H1 (cell line): ENCODE measurements around the gene MBD5. TPM values are rescaled to one million over a fixed set of nuclear protein-coding genes. Genes with fewer than 3 reads are reported as not detected.

Source experiments
- CTCF ChIA-PET: fragments of 300-600 bp; sonication (Branson Sonifier 250); formaldehyde crosslinking; loops from one replicate; lab custom pipeline; 2021; ENCODE audit not compliant: partially characterized antibody; lab: Charles Lee
- POLR2A ChIA-PET: fragments of 300-600 bp; sonication (Branson Sonifier 250); formaldehyde crosslinking; loops from one replicate; lab custom pipeline; 2021; ENCODE audit warnings: inconsistent platforms; ENCODE audit not compliant: partially characterized antibody; lab: Charles Lee
- DNase-seq, 2 experiments: peaks; one replicate each; pipeline versions ENCODE4 v3.0.0 to v3.0.0-alpha.2; 2010 to 2022; ENCODE audit warnings: low spot score in 2 of 2, low read depth in 1 of 2, mixed read lengths in 1 of 2
- FAIRE-seq: peaks from 2 replicates; lab custom pipeline; 2011; peaks lifted over from hg19 to GRCh38; lab: Jason Lieb, UNC
- H2AFZ ChIP-seq: 2 replicates; pipeline ENCODE4 v1.8.1; 2012; ENCODE audit warnings: low read length, inconsistent platforms
- H2AK5ac ChIP-seq: 2 replicates; pipeline ENCODE4 v1.6.1; 2013; ENCODE audit warnings: low read depth, low read length
- H2BK120ac ChIP-seq: replicated peaks from 2 replicates; pipeline ENCODE3; 2013; ENCODE audit warnings: low read depth, low read length, inconsistent platforms
- H2BK12ac ChIP-seq: 2 replicates; pipeline ENCODE4 v1.6.1; 2013; ENCODE audit warnings: low read depth, low read length
- H2BK15ac ChIP-seq: 2 replicates; pipeline ENCODE4 v1.6.1; 2013; ENCODE audit warnings: low read length
- H2BK20ac ChIP-seq: 2 replicates; pipeline ENCODE4 v1.6.1; 2013; ENCODE audit warnings: low read length
- H2BK5ac ChIP-seq: 2 replicates; pipeline ENCODE4 v1.6.1; 2013; ENCODE audit warnings: low read depth, low read length
- H3K14ac ChIP-seq: 2 replicates; pipeline ENCODE4 v1.6.1; 2013; ENCODE audit warnings: inconsistent platforms; ENCODE audit not compliant: insufficient read length
- H3K18ac ChIP-seq: 2 replicates; pipeline ENCODE4 v1.6.1; 2013; ENCODE audit warnings: low read length; ENCODE audit errors: extremely low read depth
- H3K23ac ChIP-seq: 2 replicates; pipeline ENCODE4 v1.6.1; 2013; ENCODE audit warnings: inconsistent platforms; ENCODE audit not compliant: insufficient read length
- H3K23me2 ChIP-seq: 2 replicates; pipeline ENCODE4 v1.6.1; 2013; ENCODE audit warnings: low read depth, low read length
- H3K27ac ChIP-seq: 2 replicates; pipeline ENCODE4 v1.6.1; 2011; ENCODE audit warnings: low read depth, low read length, inconsistent platforms
- H3K27me3 ChIP-seq, 4 experiments: replicated peaks in 1 of 4; 1 replicate in 1 of 4; 2 replicates in 3 of 4; pipeline versions ENCODE4 v1.6.1 to v1.8.1; 2011 to 2013; ENCODE audit warnings: low read length in 3 of 4, mild to moderate bottlenecking in 3 of 4, inconsistent platforms in 2 of 4, mixed read lengths in 2 of 4, moderate library complexity in 1 of 4; ENCODE audit not compliant: control insufficient read depth in 3 of 4, insufficient read depth in 3 of 4; ENCODE audit errors: extremely low read depth in 1 of 4
- H3K36me3 ChIP-seq, 4 experiments: 2 replicates each; pipeline versions ENCODE4 v1.6.1 to v1.8.1; 2011 to 2013; ENCODE audit warnings: mild to moderate bottlenecking in 4 of 4, low read length in 3 of 4, moderate library complexity in 2 of 4, control low read depth in 1 of 4, inconsistent platforms in 1 of 4; ENCODE audit not compliant: insufficient read depth in 4 of 4, control insufficient read depth in 2 of 4
- H3K4ac ChIP-seq: replicated peaks from 2 replicates; pipeline ENCODE3; 2013; ENCODE audit warnings: low read length, low read depth, mixed read lengths, inconsistent platforms; ENCODE audit not compliant: insufficient read length
- H3K4me1 ChIP-seq, 4 experiments: replicated peaks in 1 of 4; 1 replicate in 1 of 4; 2 replicates in 3 of 4; pipeline versions ENCODE4 v1.6.1 to v1.8.1; 2011 to 2013; ENCODE audit warnings: low read length in 3 of 4, inconsistent platforms in 2 of 4, mixed read lengths in 1 of 4; ENCODE audit not compliant: insufficient read depth in 4 of 4, control insufficient read depth in 3 of 4
- H3K4me2 ChIP-seq, 2 experiments: 2 replicates each; pipeline versions ENCODE4 v1.6.1 to v1.8.1; 2011 to 2013; ENCODE audit warnings: low read depth in 2 of 2, low read length in 2 of 2, control low read depth in 1 of 2, inconsistent platforms in 1 of 2, mild to moderate bottlenecking in 1 of 2; ENCODE audit not compliant: insufficient read depth in 1 of 2
- H3K4me3 ChIP-seq, 4 experiments: fragments of 200-600, 300-600 bp in 1 of 4; sonication (generic), shearing (Covaris generic), sonication (Bioruptor Twin) in 1 of 4; 2 replicates each; pipeline versions ENCODE4 v1.5.1 to v1.8.1; 2011 to 2016; ENCODE audit warnings: low read length in 4 of 4, low read depth in 3 of 4, control low read depth in 2 of 4, inconsistent platforms in 2 of 4, mild to moderate bottlenecking in 2 of 4, mixed read lengths in 1 of 4, moderate library complexity in 1 of 4; ENCODE audit not compliant: insufficient read depth in 2 of 4; ENCODE audit errors: extremely low read depth in 1 of 4
- H3K56ac ChIP-seq: replicated peaks from 2 replicates; pipeline ENCODE3; 2013; ENCODE audit warnings: low read depth, mild to moderate bottlenecking, mixed read lengths, low read length, inconsistent platforms; ENCODE audit not compliant: insufficient read length
- H3K79me1 ChIP-seq: 2 replicates; pipeline ENCODE4 v1.6.1; 2013; ENCODE audit warnings: low read depth, low read length, control low read depth
- H3K79me2 ChIP-seq, 2 experiments: 2 replicates each; pipeline versions ENCODE4 v1.6.1 to v1.8.1; 2012 to 2013; ENCODE audit warnings: low read length in 2 of 2, mild to moderate bottlenecking in 2 of 2, inconsistent platforms in 1 of 2; ENCODE audit not compliant: insufficient read depth in 2 of 2, control insufficient read depth in 1 of 2
- H3K9ac ChIP-seq, 4 experiments: replicated peaks in 1 of 4; 1 replicate in 1 of 4; 2 replicates in 3 of 4; pipeline versions ENCODE4 v1.6.1 to v1.8.1; 2011 to 2013; ENCODE audit warnings: low read depth in 3 of 4, low read length in 3 of 4, control low read depth in 2 of 4, mild to moderate bottlenecking in 2 of 4, moderate library complexity in 2 of 4, inconsistent platforms in 1 of 4; ENCODE audit errors: extremely low read depth in 1 of 4
- H3K9me3 ChIP-seq, 2 experiments: 2 replicates each; pipeline versions ENCODE4 v1.6.1 to v1.8.1; 2012 to 2013; ENCODE audit warnings: mild to moderate bottlenecking in 2 of 2, moderate library complexity in 2 of 2, control low read depth in 1 of 2, inconsistent platforms in 1 of 2, low read depth in 1 of 2, low read length in 1 of 2, mixed read lengths in 1 of 2; ENCODE audit not compliant: insufficient read depth in 2 of 2
- H4K20me1 ChIP-seq, 2 experiments: replicated peaks in 1 of 2; 2 replicates each; pipeline versions ENCODE3 to v1.8.1; 2011 to 2013; ENCODE audit warnings: inconsistent platforms in 2 of 2, low read length in 2 of 2, mild to moderate bottlenecking in 1 of 2; ENCODE audit not compliant: insufficient read depth in 2 of 2, control insufficient read depth in 1 of 2
- H4K5ac ChIP-seq: 2 replicates; pipeline ENCODE4 v1.6.1; 2013; ENCODE audit warnings: low read length, low read depth, mixed read lengths, inconsistent platforms; ENCODE audit not compliant: insufficient read length
- H4K8ac ChIP-seq: 2 replicates; pipeline ENCODE4 v1.8.0; 2013; ENCODE audit warnings: mild to moderate bottlenecking, moderate library complexity, low read length, inconsistent platforms; ENCODE audit not compliant: insufficient read depth; ENCODE audit errors: extremely low read depth
- H4K91ac ChIP-seq: replicated peaks from 2 replicates; pipeline ENCODE3; 2013; ENCODE audit warnings: low read length, mixed read lengths, inconsistent platforms; ENCODE audit not compliant: insufficient read length
- CHD1 ChIP-seq: IDR thresholded peaks from 2 replicates; pipeline ENCODE4 v1.6.1; 2012; ENCODE audit warnings: low read depth, low read length, improper control_type of control experiment
- CREB1 ChIP-seq: IDR thresholded peaks from 2 replicates; pipeline ENCODE4 v1.6.1; 2012; ENCODE audit warnings: inconsistent platforms
- E2F6 ChIP-seq: IDR thresholded peaks from 2 replicates; pipeline ENCODE4 v1.6.1; 2012; ENCODE audit warnings: inconsistent platforms
- EGR1 ChIP-seq: IDR thresholded peaks from 2 replicates; pipeline ENCODE4 v1.6.1; 2011; ENCODE audit warnings: low read depth, low read length, borderline replicate concordance
- HDAC6 ChIP-seq: IDR thresholded peaks from one replicate; pipeline ENCODE4 v1.7.1; 2012; ENCODE audit warnings: low read depth, mild to moderate bottlenecking, inconsistent platforms, low read length, moderate library complexity
- JUND ChIP-seq: IDR thresholded peaks from 2 replicates; pipeline ENCODE4 v1.6.1; 2011; ENCODE audit warnings: mild to moderate bottlenecking, improper control_type of control experiment, low read length
- KDM1A ChIP-seq: fragments of 200-600, 300-600 bp; sonication (generic); IDR thresholded peaks from 2 replicates; pipeline ENCODE4 v1.7.1; 2016; ENCODE audit warnings: mild to moderate bottlenecking, low read length, borderline replicate concordance
- POLR2A ChIP-seq, 2 experiments: IDR thresholded peaks; 1 replicate in 1 of 2; 2 replicates in 1 of 2; pipeline ENCODE4 v1.6.1; 2011; ENCODE audit warnings: low read depth in 2 of 2, low read length in 2 of 2, mild to moderate bottlenecking in 2 of 2; ENCODE audit errors: control extremely low read depth in 1 of 2
- RAD21 ChIP-seq, 2 experiments: IDR thresholded peaks in 1 of 2; conservative IDR thresholded peaks in 1 of 2; 2 replicates each; pipeline ENCODE4 v1.6.1; 2011; ENCODE audit warnings: low read depth in 2 of 2, low read length in 2 of 2, improper control_type of control experiment in 1 of 2, inconsistent platforms in 1 of 2, mild to moderate bottlenecking in 1 of 2, moderate library complexity in 1 of 2
- RNF2 ChIP-seq: fragments of 200-900, 300-1000 bp; sonication (generic); IDR thresholded peaks from 2 replicates; pipeline ENCODE4 v1.7.1; 2016; ENCODE audit warnings: borderline replicate concordance, low read depth, mild to moderate bottlenecking, antibody characterized with exemption, low read length; ENCODE audit not compliant: poor library complexity, severe bottlenecking; ENCODE audit errors: missing control alignments
- SAP30 ChIP-seq: fragments of 300-600 bp; sonication (generic); IDR thresholded peaks from 2 replicates; pipeline ENCODE4 v1.7.1; 2012; ENCODE audit warnings: low read length, moderate library complexity, mild to moderate bottlenecking, inconsistent platforms; ENCODE audit not compliant: insufficient read depth, insufficient replicate concordance
- SUZ12 ChIP-seq: fragments of 200-600 bp; sonication (generic); IDR thresholded peaks from 2 replicates; pipeline ENCODE4 v1.6.1; 2012; ENCODE audit warnings: mild to moderate bottlenecking, inconsistent platforms, low read length, moderate library complexity, mixed read lengths
- TAF7 ChIP-seq: optimal IDR thresholded peaks from 2 replicates; pipeline ENCODE3; 2011; ENCODE audit warnings: low read depth, mild to moderate bottlenecking, inconsistent platforms, low read length, moderate library complexity, borderline replicate concordance
- YY1 ChIP-seq: IDR thresholded peaks from 2 replicates; pipeline ENCODE4 v1.6.1; 2011; ENCODE audit warnings: low read depth, mild to moderate bottlenecking, low read length
- WGBS, 2 experiments: shearing (Covaris generic) in 1 of 2; methylation state at CpG; one replicate each; pipeline versions ENCODE4 v1.1.6 to v1.1.7; 2013 to 2015; ENCODE audit warnings: low lambda C conversion rate in 2 of 2, mixed read lengths in 2 of 2, inconsistent platforms in 1 of 2, low coverage in 1 of 2, missing lambda C conversion rate in 1 of 2; ENCODE audit not compliant: insufficient replicate concordance in 2 of 2, insufficient coverage in 1 of 2, insufficient read length in 1 of 2; ENCODE audit errors: extremely low coverage in 1 of 2, missing lambda C conversion rate in 1 of 2; 5-methylcytosine and 5-hydroxymethylcytosine counted together
- polyA plus RNA-seq, 7 experiments: library from polyadenylated mRNA; depleted of rRNA in 3 of 7; stranded (reverse) in 5 of 7; unstranded in 2 of 7; fragments of >200 nt in 5 of 7; fragments of 200-250 nt in 2 of 7; gene quantifications; 1 replicate in 5 of 7; 2 replicates in 1 of 7; 4 replicates in 1 of 7; pipeline versions ENCODE4 v1.2.1 to v1.2.3, GENCODE V29; 2011 to 2013; ENCODE audit warnings: missing spikeins in 2 of 7, mixed read lengths in 2 of 7
- total RNA-seq: library from RNA; stranded (reverse); fragmentation: NEBNext Ultra II Directional; extraction: Animal tissue kit (Norgen Biotek cat#: 25700); gene quantifications from 2 replicates; pipeline ENCODE4 v1.2.1, GENCODE V29; 2021

MBD5 gene
- total and polyA plus RNA-seq, 2 of the 8 experiments (the other 6 are each of a cell fraction or from before 2014, with no cell fraction given): 9.7 to 29.4 TPM

GRCh38 chr2:148102641-148103040 is 81.8 kb downstream of the MBD5 start:
- Histone ChIP-seq H3K4me2 (no peak overlapping the region), H2BK20ac (no peak overlapping the region), H4K8ac (no peak overlapping the region), H4K5ac (no peak overlapping the region), H3K36me3 (no peaks in the 10 kb centered on the region), H2BK5ac (no peak overlapping the region), H3K79me2 (no peaks in the 10 kb centered on the region), H3K4me1 (peaks cover 0 to 2% (median 0%) of the 10 kb centered on the region in 4 experiments; a peak in 1 of 7 replicates), H3K9ac (no peak overlapping the region), H2BK12ac (no peak overlapping the region), H4K91ac (no peak overlapping the region), H3K18ac (no peak overlapping the region), H3K9me3 (no peaks in the 10 kb centered on the region), H2BK120ac (no peak overlapping the region), H3K27ac (no peak overlapping the region), H3K4me3 (no peak overlapping the region), H3K23ac (no peak overlapping the region), H3K14ac (no peak overlapping the region), H2BK15ac (no peak overlapping the region), H3K27me3 (no peaks in the 10 kb centered on the region), H2AK5ac (no peak overlapping the region), H3K4ac (no peak overlapping the region), H3K23me2 (no peaks in the 10 kb centered on the region; the same call in 1 of the 2 replicates), H4K20me1 (no peaks in the 10 kb centered on the region), H3K56ac (no peak overlapping the region), H3K79me1 (no peaks in the 10 kb centered on the region), H2AFZ (no peak overlapping the region)
- ChIA-PET POLR2A (no interaction called here), CTCF (interaction anchor here (0.6 to 1.0 kb wide), 3 partner anchors 70 to 1354 kb away, joined by 3 read pairs; no protein-coding TSS in a partner anchor)
- no peak for DNase-seq
- FAIRE-seq: no peak
- 83% methylated on average over 1 of the region's 1 CpG; no CpG with 5 or more reads in 1 of the 2 experiments for WGBS, 2 experiments
- no peak for TF ChIP-seq HDAC6
- TF ChIP-seq EGR1: no peak
- TF ChIP-seq CHD1: no peak
- TF ChIP-seq POLR2A (IDR thresholded peaks at IDR 0.05; ENCODE audit: control extremely low read depth in 1 of 2, low read depth in 2 of 2, low read length in 2 of 2): no peak
- no peak for TF ChIP-seq RNF2
- TF ChIP-seq CREB1: no peak
- no peak for TF ChIP-seq TAF7
- no peak for TF ChIP-seq RAD21 (IDR thresholded peaks at IDR 0.05 in 1 of 2, conservative IDR thresholded peaks at IDR 0.05 in 1 of 2; ENCODE audit: low read depth in 2 of 2, low read length in 2 of 2)
- TF ChIP-seq SUZ12: no peak
- no peak for TF ChIP-seq SAP30
- no peak for TF ChIP-seq E2F6
- TF ChIP-seq YY1: no peak
- no peak for TF ChIP-seq JUND
- no peak for TF ChIP-seq KDM1A
